BLaER1 (cell line): ENCODE results near the gene RAPGEF4.
"Not testable (repeated sequence)": the region's sequence is repeated elsewhere in the genome, so short reads cannot be mapped to it uniquely, and the experiment has no call there.

Experiments
- H3K27ac ChIP-seq: shearing (Covaris generic); formaldehyde crosslinking; 2 replicates; pipeline ENCODE4 v1.8.1; 2022
- H3K27me3 ChIP-seq: shearing (Covaris generic); formaldehyde crosslinking; 2 replicates; pipeline ENCODE4 v1.8.1; 2022
- H3K36me3 ChIP-seq: shearing (Covaris generic); formaldehyde crosslinking; 2 replicates; pipeline ENCODE4 v1.8.1; 2022
- H3K4me1 ChIP-seq: shearing (Covaris generic); formaldehyde crosslinking; 2 replicates; pipeline ENCODE4 v1.8.1; 2022
- H3K4me2 ChIP-seq: shearing (Covaris generic); formaldehyde crosslinking; 2 replicates; pipeline ENCODE4 v1.8.1; 2022
- H3K4me3 ChIP-seq: shearing (Covaris generic); formaldehyde crosslinking; 2 replicates; pipeline ENCODE4 v1.8.1; 2022
- H3K9ac ChIP-seq: shearing (Covaris generic); formaldehyde crosslinking; 2 replicates; pipeline ENCODE4 v1.8.1; 2022
- H3K9me3 ChIP-seq: shearing (Covaris generic); formaldehyde crosslinking; 2 replicates; pipeline ENCODE4 v1.8.1; 2022
- H4K20me1 ChIP-seq: shearing (Covaris generic); formaldehyde crosslinking; 2 replicates; pipeline ENCODE4 v1.8.1; 2022
- Cebpa-rat ChIP-seq: shearing (Covaris generic); IDR thresholded peaks from 2 replicates; pipeline ENCODE4 v1.8.1; 2022

RAPGEF4 gene

GRCh38 chr2:173091910-173092309 lies 356.3 kb downstream of the RAPGEF4 start:
- H3K9me3 ChIP-seq, result no peaks in the 10 kb centered on the region
- no peaks in the 10 kb centered on the region for H3K27me3 ChIP-seq
- H3K27ac ChIP-seq, result no peak overlapping the region
- peaks cover 58% of the 10 kb centered on the region for H3K36me3 ChIP-seq
- no peak for TF ChIP-seq Cebpa-rat
- no peak overlapping the region for H3K4me3 ChIP-seq
- H3K4me1 ChIP-seq, result no peaks in the 10 kb centered on the region
- H3K4me2 ChIP-seq, result no peak overlapping the region
- peaks cover 43% of the 10 kb centered on the region; the same call in 1 of the 2 replicates for H4K20me1 ChIP-seq
- no peak overlapping the region for H3K9ac ChIP-seq

- Histone ChIP-seq H3K4me3 (no peak overlapping the region), H3K4me2 (no peak overlapping the region), H4K20me1 (peaks cover 34% of the 10 kb centered on the region; the same call in 1 of the 2 replicates), H3K4me1 (no peaks in the 10 kb centered on the region), H3K36me3 (peaks cover 61% of the 10 kb centered on the region), H3K27me3 (no peaks in the 10 kb centered on the region), H3K27ac (no peak overlapping the region), H3K9me3 (no peaks in the 10 kb centered on the region), H3K9ac (no peak overlapping the region)
- TF ChIP-seq Cebpa-rat, result no peak
Measured at GRCh38 chr2:173092844-173093402, 357.3 kb downstream of the RAPGEF4 start.

- H3K4me1 ChIP-seq, H3K9me3 ChIP-seq, H3K4me2 ChIP-seq, H3K9ac ChIP-seq, H3K4me3 ChIP-seq, H3K27ac ChIP-seq, H3K27me3 ChIP-seq: not testable (repeated sequence)
- H3K36me3 ChIP-seq, result peaks cover 61% of the 10 kb centered on the region
- H4K20me1 ChIP-seq, result peaks cover 28% of the 10 kb centered on the region; the same call in 1 of the 2 replicates
Measured at GRCh38 chr2:173093617-173094016, 358.0 kb downstream of the RAPGEF4 start.

GRCh38 chr2:173094731-173095130 lies 359.1 kb downstream of the RAPGEF4 start:
- Histone ChIP-seq H3K4me2 (no peak overlapping the region), H3K4me1 (no peaks in the 10 kb centered on the region)

GRCh38 chr2:173095356-173095755 lies 359.7 kb downstream of the RAPGEF4 start:
- peaks cover 69% of the 10 kb centered on the region for H3K36me3 ChIP-seq

More at GRCh38 chr2:173094731-173095130, 359.1 kb downstream of the RAPGEF4 start:
- no peak overlapping the region for H3K9ac ChIP-seq
- peaks cover 63% of the 10 kb centered on the region for H3K36me3 ChIP-seq
- H4K20me1 ChIP-seq, result peaks cover 22% of the 10 kb centered on the region; the same call in 1 of the 2 replicates
- H3K4me3 ChIP-seq, result no peak overlapping the region
- H3K27me3 ChIP-seq, result no peaks in the 10 kb centered on the region
- H3K9me3 ChIP-seq, result no peaks in the 10 kb centered on the region
- no peak for TF ChIP-seq Cebpa-rat
- no peak overlapping the region for H3K27ac ChIP-seq

GRCh38 chr2:173099271-173099670 lies 363.6 kb downstream of the RAPGEF4 start:
- H4K20me1 ChIP-seq, result peaks cover 5% of the 10 kb centered on the region; the same call in 1 of the 2 replicates
- TF ChIP-seq Cebpa-rat, result no peak
- H3K9me3 ChIP-seq, result no peaks in the 10 kb centered on the region
- H3K9ac ChIP-seq, result no peak overlapping the region
- no peak overlapping the region for H3K27ac ChIP-seq
- no peak overlapping the region for H3K4me3 ChIP-seq
- H3K36me3 ChIP-seq, result peaks cover 56% of the 10 kb centered on the region
- no peaks in the 10 kb centered on the region for H3K4me1 ChIP-seq
- no peaks in the 10 kb centered on the region for H3K27me3 ChIP-seq
- H3K4me2 ChIP-seq, result no peak overlapping the region

More at GRCh38 chr2:173095356-173095755, 359.7 kb downstream of the RAPGEF4 start:
- H4K20me1 ChIP-seq, result peaks cover 16% of the 10 kb centered on the region; the same call in 1 of the 2 replicates
- no peak overlapping the region for H3K4me2 ChIP-seq
- H3K27me3 ChIP-seq, result no peaks in the 10 kb centered on the region
- no peaks in the 10 kb centered on the region for H3K4me1 ChIP-seq
- no peaks in the 10 kb centered on the region for H3K9me3 ChIP-seq
- H3K9ac ChIP-seq, result no peak overlapping the region
- TF ChIP-seq Cebpa-rat, result no peak
- H3K4me3 ChIP-seq, result no peak overlapping the region
- no peak overlapping the region for H3K27ac ChIP-seq

- Histone ChIP-seq H3K9ac (no peak overlapping the region), H3K4me3 (no peak overlapping the region), H3K9me3 (no peaks in the 10 kb centered on the region), H3K36me3 (peaks cover 54% of the 10 kb centered on the region), H3K4me2 (no peak overlapping the region), H4K20me1 (no peaks in the 10 kb centered on the region), H3K4me1 (no peaks in the 10 kb centered on the region), H3K27me3 (no peaks in the 10 kb centered on the region), H3K27ac (no peak overlapping the region)
- TF ChIP-seq Cebpa-rat, result no peak
Measured at GRCh38 chr2:173099804-173100203, 364.2 kb downstream of the RAPGEF4 start.

- Histone ChIP-seq H4K20me1 (0 out of 2 replicates have a peak, but pooled peaks cover 3% of the 10 kb centered on the region), H3K4me3 (no peak overlapping the region), H3K4me2 (no peak overlapping the region), H3K9ac (no peak overlapping the region), H3K9me3 (no peaks in the 10 kb centered on the region), H3K27me3 (no peaks in the 10 kb centered on the region), H3K36me3 (peaks cover 44% of the 10 kb centered on the region), H3K4me1 (no peaks in the 10 kb centered on the region), H3K27ac (no peak overlapping the region)
- no peak for TF ChIP-seq Cebpa-rat
Measured at GRCh38 chr2:173101687-173102086, 366.0 kb downstream of the RAPGEF4 start.
